ENCODE measurements around the gene SLC6A6.

GRCh38 chr3:14474363-14475081 is 72.1 kb downstream of the SLC6A6 start:
- TF ChIP-seq GATA2 (IDR thresholded peaks at IDR 0.05; ENCODE audit: low read depth, low read length), result no peak
- TF ChIP-seq GATA3 (IDR thresholded peaks at IDR 0.05; ENCODE audit: low read depth, low read length), result no peak

Measured in SH-SY5Y (cell line).